Neutrophil (primary cell): Measurements from ENCODE around the gene SRGAP2.
"Not testable (repeated sequence)": the region's sequence is repeated elsewhere in the genome, so short reads cannot be mapped to it uniquely, and the experiment has no call there.

Experiments used
- H3K27ac ChIP-seq: fragments of 200-600 bp; sonication (generic); 2 replicates; pipeline ENCODE4 v1.5.1; 2016; ENCODE audit warnings: mild to moderate bottlenecking, moderate library complexity
- H3K27me3 ChIP-seq: fragments of 200-600 bp; sonication (generic); 2 replicates; pipeline ENCODE4 v1.6.0; 2016; ENCODE audit warnings: mild to moderate bottlenecking
- H3K36me3 ChIP-seq: fragments of 200-600 bp; sonication (generic); 2 replicates; pipeline ENCODE4 v1.5.1; 2017
- H3K4me1 ChIP-seq, 2 experiments: fragments of 200-600 bp in 1 of 2; sonication (generic) in 1 of 2; 1 replicate in 1 of 2; 2 replicates in 1 of 2; pipeline versions ENCODE4 v1.5.1 to v1.6.1; 2013 to 2016; ENCODE audit warnings: low read depth in 1 of 2, low read length in 1 of 2, mild to moderate bottlenecking in 1 of 2, moderate library complexity in 1 of 2; ENCODE audit not compliant: control insufficient read depth in 1 of 2, insufficient read depth in 1 of 2
- H3K4me3 ChIP-seq, 2 experiments: fragments of 200-600 bp in 1 of 2; sonication (generic) in 1 of 2; 1 replicate in 1 of 2; 2 replicates in 1 of 2; pipeline ENCODE4 v1.5.1; 2013 to 2016; ENCODE audit warnings: low read depth in 1 of 2, low read length in 1 of 2, mild to moderate bottlenecking in 1 of 2, moderate library complexity in 1 of 2
- H3K9me3 ChIP-seq: fragments of 200-600 bp; sonication (generic); 2 replicates; pipeline ENCODE4 v1.5.1; 2016
- CTCF ChIP-seq: fragments of 200-600 bp; sonication (generic); IDR thresholded peaks from 2 replicates; pipeline ENCODE4 v1.5.1; 2016; ENCODE audit warnings: antibody characterized with exemption

The SRGAP2 gene

DNA sequence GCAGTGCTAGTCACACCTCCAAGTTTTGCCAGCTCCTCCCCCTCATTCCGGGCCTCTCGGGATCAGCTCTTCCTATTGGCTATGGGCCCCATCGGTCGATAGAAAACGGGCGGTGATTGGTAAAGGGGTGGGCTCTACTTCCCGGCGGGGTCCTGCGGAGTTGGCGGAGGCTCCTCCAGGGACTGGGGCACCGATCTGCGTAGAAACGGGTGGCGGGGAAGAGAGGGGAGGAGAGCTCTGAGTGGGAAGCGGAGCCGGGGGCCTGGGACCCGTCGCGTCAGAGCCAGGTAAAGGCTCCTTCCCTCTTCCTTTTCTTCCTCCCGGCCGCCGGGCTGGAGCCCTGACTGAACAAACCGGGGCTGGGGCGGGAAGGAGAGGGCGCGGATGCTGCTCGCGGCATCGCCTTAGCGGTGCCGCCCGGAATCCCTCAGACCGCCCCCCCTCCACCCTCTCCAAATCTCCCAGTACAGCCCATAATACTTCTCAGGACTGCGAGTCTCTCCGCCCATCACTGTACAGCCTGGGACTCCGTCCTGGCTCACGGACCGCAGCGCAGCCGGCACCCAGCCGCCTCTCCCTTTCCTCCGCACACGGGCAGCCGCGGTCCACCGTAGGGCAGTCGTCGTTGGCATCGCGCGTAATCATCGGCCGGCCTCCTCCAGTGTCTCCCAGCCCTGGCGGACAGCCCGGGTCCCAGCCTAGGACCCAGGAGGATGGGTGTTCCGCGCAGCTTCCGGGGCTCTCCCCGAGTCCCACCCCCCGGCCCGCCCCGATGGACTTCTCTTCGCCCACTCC lies at the start of gene SRGAP2:
TSS of gene SRGAP2 (plus strand) at position 178 of the 795 bp plus-strand sequence. CDS start 2,430 bp downstream, outside the sequence.
- not testable (repeated sequence) for H3K4me1 ChIP-seq, H3K36me3 ChIP-seq, H3K9me3 ChIP-seq, H3K27me3 ChIP-seq
- Histone ChIP-seq H3K4me3 (peak within 1 kb of the TSS; percentile 59 to 70), H3K27ac (peak within 1 kb of the TSS; percentile 75)

GRCh38 chr1:206167350-206168029 lies 35.9 kb upstream of the SRGAP2 start:
- not testable (repeated sequence) for H3K9me3 ChIP-seq, H3K27ac ChIP-seq, H3K36me3 ChIP-seq, H3K27me3 ChIP-seq, H3K4me1 ChIP-seq, H3K4me3 ChIP-seq
- TF ChIP-seq CTCF = peak; percentile 18

GRCh38 chr1:206169794-206170193 lies 33.5 kb upstream of the SRGAP2 start:
- H3K4me3 ChIP-seq, H3K36me3 ChIP-seq, H3K9me3 ChIP-seq, H3K4me1 ChIP-seq, H3K27ac ChIP-seq, H3K27me3 ChIP-seq: not testable (repeated sequence)

DNA sequence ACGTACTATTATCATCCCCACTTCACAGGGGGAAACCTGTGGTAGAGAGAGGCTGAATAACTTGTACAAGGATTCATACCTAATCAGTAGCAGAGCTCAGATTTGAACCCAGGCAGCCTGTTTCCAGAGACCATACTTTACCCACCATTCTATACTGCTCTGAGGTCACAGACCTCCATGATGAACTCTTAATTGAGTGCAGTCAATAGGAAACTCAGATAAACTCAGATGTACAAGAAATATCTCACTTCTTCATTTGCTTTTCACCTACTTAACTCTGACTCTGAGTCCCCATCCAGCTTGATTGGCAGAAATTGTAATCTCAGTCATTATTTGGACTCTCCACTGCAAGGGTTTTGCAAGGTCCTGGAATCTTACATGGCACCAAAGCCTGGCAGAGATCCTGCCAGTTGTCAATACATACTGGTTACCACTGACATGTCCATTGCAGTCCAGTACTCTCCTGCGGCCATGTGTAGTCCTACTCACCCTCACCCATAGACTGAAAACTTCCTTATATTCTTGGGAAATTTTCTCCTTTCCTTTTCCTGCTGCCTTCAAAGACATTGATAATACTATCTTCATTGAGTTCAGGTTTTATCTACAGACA lies 30.1 kb upstream of the SRGAP2 start:
- H3K9me3 ChIP-seq, H3K36me3 ChIP-seq, H3K4me1 ChIP-seq, H3K27me3 ChIP-seq, H3K4me3 ChIP-seq, H3K27ac ChIP-seq: not testable (repeated sequence)

- not testable (repeated sequence) for H3K27ac ChIP-seq, H3K9me3 ChIP-seq, H3K4me3 ChIP-seq, H3K27me3 ChIP-seq, H3K4me1 ChIP-seq, H3K36me3 ChIP-seq
Observed at GRCh38 chr1:206174182-206174868, 29.0 kb upstream of the SRGAP2 start.

DNA sequence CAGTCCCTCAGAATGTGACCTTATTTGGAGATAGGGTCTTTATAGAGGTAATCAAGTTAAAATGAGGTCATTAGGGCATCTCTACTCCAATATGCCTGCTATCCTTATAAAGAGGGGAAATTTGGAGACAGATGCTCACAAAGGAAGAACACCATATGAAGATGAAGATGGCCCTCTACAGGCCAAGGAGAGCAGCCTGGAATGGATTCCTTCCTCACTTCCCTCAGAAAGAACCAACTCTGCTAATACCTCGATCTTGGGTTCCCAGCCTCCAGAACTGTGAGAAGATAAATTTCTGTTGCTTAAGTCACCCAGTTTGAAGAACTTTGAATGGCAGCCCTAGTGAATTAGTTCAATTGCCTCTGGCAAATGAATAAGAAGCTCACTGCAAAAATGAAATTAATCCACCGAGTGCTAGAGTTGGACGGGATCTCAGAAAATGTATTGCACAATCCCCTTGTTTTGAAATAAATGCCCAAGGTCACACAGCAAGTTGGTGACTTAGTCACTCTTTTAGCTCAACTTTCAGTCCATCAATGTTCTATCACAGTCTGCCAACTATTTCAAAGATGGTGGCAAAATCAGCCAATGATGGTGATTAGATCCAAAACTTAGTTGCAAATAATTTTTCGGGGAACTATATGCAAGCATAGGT lies 27.8 kb upstream of the SRGAP2 start:
- H3K4me1 ChIP-seq, H3K9me3 ChIP-seq, H3K27me3 ChIP-seq, H3K27ac ChIP-seq, H3K4me3 ChIP-seq, H3K36me3 ChIP-seq: not testable (repeated sequence)

DNA sequence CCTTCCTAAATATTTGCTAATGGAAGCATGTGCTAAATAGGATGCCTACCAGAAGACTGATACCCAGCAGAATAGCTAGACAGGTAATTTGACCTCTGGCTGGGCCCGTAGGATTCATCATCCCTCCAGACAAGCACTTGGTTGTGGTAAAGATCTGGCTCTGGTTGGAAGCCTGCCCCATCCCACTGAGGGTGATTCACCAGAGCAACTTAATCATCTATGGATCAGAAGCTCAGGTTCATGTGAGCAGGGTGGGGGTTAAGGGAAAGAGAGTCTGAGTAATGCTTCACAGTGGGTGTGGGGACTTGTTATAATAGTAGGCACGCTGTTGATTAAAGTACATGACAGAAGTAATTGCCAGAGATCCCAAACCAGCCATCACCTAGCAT lies 27.2 kb upstream of the SRGAP2 start:
- H3K4me1 ChIP-seq, H3K9me3 ChIP-seq: not testable (repeated sequence)

DNA sequence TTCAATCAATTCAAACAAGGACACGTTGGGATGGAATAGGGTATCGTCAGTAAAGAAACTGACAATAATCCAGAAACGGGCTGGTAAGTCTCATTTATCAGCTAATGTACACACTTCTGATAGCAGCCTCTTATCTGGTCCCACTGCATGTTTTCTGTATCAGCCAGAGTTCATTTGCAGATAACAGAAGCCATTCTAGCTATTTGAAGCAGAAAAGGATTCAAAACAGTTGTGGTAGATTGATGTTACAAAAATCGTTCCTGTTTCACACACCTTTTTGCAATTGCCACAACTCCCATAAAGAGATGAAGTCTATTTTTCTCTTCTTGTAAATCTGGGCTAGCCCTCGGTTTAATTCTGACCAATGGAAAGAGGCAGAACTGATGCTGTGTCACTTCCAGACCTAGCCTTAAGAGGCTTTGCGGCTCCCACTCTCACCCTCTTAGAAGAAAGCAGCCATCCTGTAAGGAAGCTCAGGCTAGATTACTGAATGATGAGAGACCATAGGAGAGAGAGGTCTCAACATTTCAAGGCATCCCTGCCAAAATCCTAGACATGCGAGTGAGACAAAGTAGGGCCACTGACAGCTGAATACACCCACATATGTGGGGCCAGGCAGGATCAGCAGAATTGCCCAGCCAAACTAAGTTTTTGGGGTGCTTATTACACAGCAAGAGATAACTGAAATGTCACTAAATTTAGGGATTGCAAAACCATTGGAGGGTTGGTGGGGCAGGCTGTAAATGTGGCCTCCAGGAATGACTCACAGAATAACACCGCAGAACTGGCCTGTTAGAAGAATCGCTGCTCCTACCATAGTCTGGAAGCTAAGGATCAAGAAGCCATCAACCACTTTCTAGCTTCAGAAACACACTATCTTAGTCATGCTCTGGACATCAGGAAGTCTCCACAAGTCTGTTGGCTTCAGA lies 25.0 kb upstream of the SRGAP2 start:
- not testable (repeated sequence) for H3K27ac ChIP-seq, H3K27me3 ChIP-seq, H3K36me3 ChIP-seq, H3K4me1 ChIP-seq, H3K9me3 ChIP-seq, H3K4me3 ChIP-seq

More for the DNA sequence above, 27.2 kb upstream of the SRGAP2 start:
- H3K4me3 ChIP-seq, H3K36me3 ChIP-seq, H3K27ac ChIP-seq, H3K27me3 ChIP-seq: not testable (repeated sequence)

DNA sequence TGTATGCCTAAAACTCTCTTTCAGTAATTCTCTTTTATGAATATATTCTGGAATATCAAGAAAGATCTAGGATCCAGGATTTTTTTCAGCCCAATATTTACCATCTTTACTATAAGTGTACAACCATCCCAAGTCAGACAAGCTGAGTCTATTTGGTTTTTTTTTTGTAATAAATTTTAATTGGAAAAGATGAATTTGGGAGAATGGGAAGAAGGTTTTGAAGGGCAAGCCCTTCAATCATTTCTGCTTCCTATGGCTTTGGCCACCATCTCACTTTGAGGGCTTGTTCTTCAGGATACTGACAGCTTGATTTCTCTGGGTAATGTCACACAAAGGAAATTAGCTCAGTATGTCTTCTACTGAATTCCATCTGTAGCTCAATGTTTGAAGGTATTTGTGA lies 23.7 kb upstream of the SRGAP2 start:
- H3K36me3 ChIP-seq = not testable (repeated sequence)

GRCh38 chr1:206182368-206183317 lies 20.7 kb upstream of the SRGAP2 start:
- not testable (repeated sequence) for H3K4me3 ChIP-seq, H3K36me3 ChIP-seq, H3K27me3 ChIP-seq, H3K4me1 ChIP-seq, H3K9me3 ChIP-seq, H3K27ac ChIP-seq

More for the DNA sequence above, 23.7 kb upstream of the SRGAP2 start:
- H3K27me3 ChIP-seq, H3K27ac ChIP-seq, H3K4me3 ChIP-seq, H3K9me3 ChIP-seq, H3K4me1 ChIP-seq: not testable (repeated sequence)
